ENCODE measurements around the gene SAMD4A. TPM values are rescaled to one million over a fixed set of nuclear protein-coding genes. Genes with fewer than 3 reads are reported as not detected.

Gene SAMD4A
- total and polyA plus RNA-seq, 8 donors: 2.5 to 67.4 (median 15.9) TPM

DNA sequence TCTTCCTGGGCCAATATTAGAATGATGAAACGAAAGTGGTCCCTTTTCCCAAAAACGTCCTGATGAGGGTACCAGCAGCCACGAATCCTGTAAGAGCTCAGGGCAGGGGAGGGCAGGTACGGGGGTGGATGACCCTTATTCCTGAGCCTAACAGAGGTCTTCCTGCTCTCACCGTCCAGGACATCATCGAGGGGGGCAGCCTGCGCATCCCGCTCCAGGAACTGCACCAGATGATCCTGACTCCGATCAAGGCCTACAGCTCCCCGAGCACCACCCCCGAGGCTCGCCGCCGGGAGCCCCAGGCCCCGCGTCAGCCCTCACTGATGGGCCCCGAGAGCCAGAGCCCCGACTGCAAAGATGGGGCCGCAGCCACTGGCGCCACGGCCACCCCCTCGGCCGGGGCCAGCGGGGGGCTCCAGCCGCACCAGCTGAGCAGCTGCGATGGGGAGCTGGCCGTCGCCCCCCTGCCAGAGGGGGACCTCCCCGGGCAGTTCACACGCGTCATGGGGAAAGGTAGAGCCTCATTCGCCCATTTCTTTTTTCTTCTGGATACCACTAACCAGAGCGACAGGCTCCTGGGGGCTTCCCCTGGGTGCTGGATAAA, 193.2 kb downstream of the SAMD4A start:
- H3K27ac ChIP-seq: no peak overlapping the region
- WGBS, 5 donors: 92 to 93% (median 92%) methylated on average over 32 to 33 of the region's 33 CpGs
- DNase-seq: no peak
- intact Hi-C loops (cut with DNase I; ENCODE audit: low total_unique reads): no loop called here
- H3K27me3 ChIP-seq: no peaks in the 10 kb centered on the region
- TF ChIP-seq POLR2A (IDR thresholded peaks at IDR 0.05) (no peak), POLR2AphosphoS5 (IDR thresholded peaks at IDR 0.05) (no peak), EP300 (IDR thresholded peaks at IDR 0.05) (no peak)
- TF ChIP-seq, protein P1, sequence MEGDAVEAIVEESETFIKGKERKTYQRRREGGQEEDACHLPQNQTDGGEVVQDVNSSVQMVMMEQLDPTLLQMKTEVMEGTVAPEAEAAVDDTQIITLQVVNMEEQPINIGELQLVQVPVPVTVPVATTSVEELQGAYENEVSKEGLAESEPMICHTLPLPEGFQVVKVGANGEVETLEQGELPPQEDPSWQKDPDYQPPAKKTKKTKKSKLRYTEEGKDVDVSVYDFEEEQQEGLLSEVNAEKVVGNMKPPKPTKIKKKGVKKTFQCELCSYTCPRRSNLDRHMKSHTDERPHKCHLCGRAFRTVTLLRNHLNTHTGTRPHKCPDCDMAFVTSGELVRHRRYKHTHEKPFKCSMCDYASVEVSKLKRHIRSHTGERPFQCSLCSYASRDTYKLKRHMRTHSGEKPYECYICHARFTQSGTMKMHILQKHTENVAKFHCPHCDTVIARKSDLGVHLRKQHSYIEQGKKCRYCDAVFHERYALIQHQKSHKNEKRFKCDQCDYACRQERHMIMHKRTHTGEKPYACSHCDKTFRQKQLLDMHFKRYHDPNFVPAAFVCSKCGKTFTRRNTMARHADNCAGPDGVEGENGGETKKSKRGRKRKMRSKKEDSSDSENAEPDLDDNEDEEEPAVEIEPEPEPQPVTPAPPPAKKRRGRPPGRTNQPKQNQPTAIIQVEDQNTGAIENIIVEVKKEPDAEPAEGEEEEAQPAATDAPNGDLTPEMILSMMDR (IDR thresholded peaks at IDR 0.05): no peak
- no peaks in the 10 kb centered on the region for H3K9me3 ChIP-seq
- peaks cover 6 to 63% (median 52%) of the 10 kb centered on the region in 4 donors for H3K36me3 ChIP-seq
- peaks cover 0 to 15% (median 0%) of the 10 kb centered on the region in 4 donors for H3K4me1 ChIP-seq
- no peak overlapping the region for H3K4me3 ChIP-seq

DNA sequence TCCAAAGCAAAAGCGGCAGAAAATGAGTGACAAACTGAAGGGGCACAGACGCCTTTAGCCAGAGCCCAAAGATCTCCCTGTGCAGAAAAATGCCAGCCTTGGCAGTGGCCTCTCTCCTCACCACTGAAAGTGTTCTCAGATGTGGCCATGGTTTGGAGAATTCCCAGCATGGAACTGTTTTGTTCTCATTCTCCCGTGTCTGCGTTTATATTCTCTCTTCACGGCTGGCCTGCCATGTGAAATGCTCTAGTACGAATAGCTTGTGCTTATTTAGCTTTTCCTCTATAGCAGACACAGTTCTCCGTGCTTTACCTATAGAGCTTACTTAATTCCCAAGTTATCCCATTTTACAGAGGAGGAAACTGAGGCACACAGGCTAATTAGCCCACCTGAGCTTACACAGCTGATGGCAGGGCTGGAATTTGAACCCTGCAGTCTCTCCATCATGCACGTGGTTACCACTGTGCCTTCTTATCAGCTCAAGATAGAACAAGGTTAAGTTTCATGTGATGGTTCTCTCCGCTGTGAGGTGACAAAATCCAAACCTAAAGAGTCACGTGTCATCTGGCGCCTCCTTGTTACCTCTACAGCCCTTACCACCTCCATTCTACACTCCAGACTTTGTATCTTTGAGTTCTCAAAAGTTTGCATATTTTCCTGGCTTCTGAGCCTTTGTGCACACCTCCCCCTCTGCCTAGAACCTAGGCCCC, 194.1 kb downstream of the SAMD4A start:
- intact Hi-C loops (cut with DNase I; ENCODE audit: low total_unique reads): no loop called here
- Histone ChIP-seq H3K4me3 (no peak overlapping the region), H3K4me1 (peaks cover 0 to 15% (median 0%) of the 10 kb centered on the region in 4 donors), H3K36me3 (peaks cover 6 to 73% (median 57%) of the 10 kb centered on the region in 4 donors), H3K27ac (no peak overlapping the region), H3K9me3 (no peaks in the 10 kb centered on the region), H3K27me3 (no peaks in the 10 kb centered on the region)
- DNase-seq: no peak
- 82 to 89% (median 86%) methylated on average over 11 of the region's 11 CpGs for WGBS, 5 donors
- TF ChIP-seq POLR2AphosphoS5 (IDR thresholded peaks at IDR 0.05): no peak

DNA sequence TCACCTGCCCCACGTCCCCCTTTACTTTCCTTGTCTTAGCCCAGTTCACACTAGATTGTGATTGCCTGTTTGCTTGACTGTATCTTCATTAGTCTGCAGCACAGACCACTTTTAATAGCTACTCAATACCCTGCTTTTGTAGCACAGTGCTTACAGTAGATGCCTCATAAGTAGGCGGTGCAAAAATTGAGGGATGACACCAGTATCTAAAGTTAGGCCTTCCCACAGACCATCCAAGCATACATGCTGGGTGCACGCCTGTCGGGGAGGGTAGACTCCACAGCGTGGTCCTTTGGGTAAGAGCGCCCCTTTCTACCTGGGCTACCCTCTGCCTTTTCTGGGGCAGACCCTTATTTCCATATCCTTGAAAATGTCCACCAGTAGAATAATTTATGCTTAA, 194.9 kb downstream of the SAMD4A start:
- Histone ChIP-seq H3K4me3 (no peak overlapping the region), H3K36me3 (peaks cover 6 to 80% (median 64%) of the 10 kb centered on the region in 4 donors), H3K9me3 (no peaks in the 10 kb centered on the region), H3K4me1 (peaks cover 0 to 10% (median 0%) of the 10 kb centered on the region in 4 donors), H3K27ac (no peak overlapping the region), H3K27me3 (no peaks in the 10 kb centered on the region)
- intact Hi-C loops (cut with DNase I; ENCODE audit: low total_unique reads): no loop called here
- no peak for DNase-seq
- no peak for TF ChIP-seq EP300 (IDR thresholded peaks at IDR 0.05)
- no peak for TF ChIP-seq POLR2AphosphoS5 (IDR thresholded peaks at IDR 0.05)
- TF ChIP-seq POLR2A (IDR thresholded peaks at IDR 0.05): no peak
- TF ChIP-seq, protein P1 (IDR thresholded peaks at IDR 0.05): no peak
- 92 to 98% (median 93%) methylated on average over 6 of the region's 6 CpGs for WGBS, 5 donors

DNA sequence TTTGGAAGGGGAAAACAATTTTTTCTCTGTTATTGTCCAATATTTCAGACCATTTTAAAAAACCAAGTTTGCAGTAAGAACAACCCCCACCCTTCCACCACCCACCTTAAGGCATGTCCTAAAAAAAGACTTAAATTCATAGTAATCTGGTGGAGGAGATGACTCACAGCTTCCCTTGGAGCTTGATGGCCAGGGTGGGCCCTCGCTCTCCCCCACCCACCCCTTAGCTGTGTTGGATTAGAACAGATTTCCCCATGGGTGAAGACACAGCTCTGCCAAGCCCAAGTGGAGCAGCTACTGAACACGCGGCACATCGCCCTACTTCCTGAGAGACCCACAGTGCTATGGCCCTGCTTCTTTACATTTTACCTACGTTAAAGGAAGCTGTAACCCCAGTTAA, 195.4 kb downstream of the SAMD4A start:
- Histone ChIP-seq H3K36me3 (peaks cover 6 to 84% (median 69%) of the 10 kb centered on the region in 4 donors), H3K4me1 (peaks cover 0 to 7% (median 0%) of the 10 kb centered on the region in 4 donors), H3K27ac (no peak overlapping the region), H3K4me3 (no peak overlapping the region), H3K27me3 (no peaks in the 10 kb centered on the region), H3K9me3 (no peaks in the 10 kb centered on the region)
- WGBS, 5 donors: 86 to 93% (median 92%) methylated on average over 5 of the region's 5 CpGs
- intact Hi-C loops (cut with DNase I; ENCODE audit: low total_unique reads): no loop called here
- DNase-seq: no peak
- TF ChIP-seq, protein P1 (IDR thresholded peaks at IDR 0.05): no peak
- TF ChIP-seq POLR2A (IDR thresholded peaks at IDR 0.05) (no peak), POLR2AphosphoS5 (IDR thresholded peaks at IDR 0.05) (no peak), EP300 (IDR thresholded peaks at IDR 0.05) (no peak)

DNA sequence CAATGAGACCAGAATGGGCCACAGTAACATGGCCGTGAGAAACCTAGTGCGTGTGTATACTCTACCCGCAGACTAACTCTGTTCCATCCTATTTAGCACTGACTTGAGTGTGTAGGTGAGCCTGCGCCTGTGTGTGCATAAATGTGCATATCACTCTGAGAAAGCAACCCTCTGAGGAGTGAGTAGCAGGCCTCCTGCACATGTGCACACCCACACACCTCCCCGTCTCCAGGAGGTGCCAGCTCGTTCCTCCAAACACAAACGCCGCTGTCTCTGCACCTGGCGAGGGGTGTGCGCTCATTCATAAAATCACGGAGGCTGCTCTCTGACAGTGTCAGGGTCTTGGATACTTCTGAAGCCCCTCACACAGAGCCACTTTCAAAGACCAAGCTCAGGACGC, 196.8 kb downstream of the SAMD4A start:
- Histone ChIP-seq H3K27me3 (no peaks in the 10 kb centered on the region), H3K9me3 (no peaks in the 10 kb centered on the region), H3K27ac (no peak overlapping the region), H3K4me1 (no peaks in the 10 kb centered on the region), H3K36me3 (peaks cover 6 to 98% (median 77%) of the 10 kb centered on the region in 4 donors), H3K4me3 (no peak overlapping the region)
- no peak for TF ChIP-seq POLR2A (IDR thresholded peaks at IDR 0.05)
- TF ChIP-seq EP300 (IDR thresholded peaks at IDR 0.05): no peak
- no peak for TF ChIP-seq POLR2AphosphoS5 (IDR thresholded peaks at IDR 0.05)
- TF ChIP-seq, protein P1 (IDR thresholded peaks at IDR 0.05): no peak
- 92 to 97% (median 94%) methylated on average over 11 to 12 of the region's 12 CpGs for WGBS, 5 donors
- no peak for DNase-seq
- intact Hi-C loops (cut with DNase I; ENCODE audit: low total_unique reads): no loop called here

All from stomach (tissue), 9 donors.